Activated CD8-positive, alpha-beta memory T cell treated with anti-CD3 and anti-CD28 coated beads for 1 hour (primary cell): ENCODE data around the gene ITGAL.
"Not testable (repeated sequence)": the region's sequence is repeated elsewhere in the genome, so short reads cannot be mapped to it uniquely, and the experiment has no call there.

Source experiments
- DNase-seq, 2 donors: peaks; one replicate each; pipeline ENCODE4 v3.0.0-alpha.2; 2020; ENCODE audit warnings: low read depth in 1 of 2; ENCODE audit errors: extremely low read depth in 1 of 2

Gene ITGAL

DNA sequence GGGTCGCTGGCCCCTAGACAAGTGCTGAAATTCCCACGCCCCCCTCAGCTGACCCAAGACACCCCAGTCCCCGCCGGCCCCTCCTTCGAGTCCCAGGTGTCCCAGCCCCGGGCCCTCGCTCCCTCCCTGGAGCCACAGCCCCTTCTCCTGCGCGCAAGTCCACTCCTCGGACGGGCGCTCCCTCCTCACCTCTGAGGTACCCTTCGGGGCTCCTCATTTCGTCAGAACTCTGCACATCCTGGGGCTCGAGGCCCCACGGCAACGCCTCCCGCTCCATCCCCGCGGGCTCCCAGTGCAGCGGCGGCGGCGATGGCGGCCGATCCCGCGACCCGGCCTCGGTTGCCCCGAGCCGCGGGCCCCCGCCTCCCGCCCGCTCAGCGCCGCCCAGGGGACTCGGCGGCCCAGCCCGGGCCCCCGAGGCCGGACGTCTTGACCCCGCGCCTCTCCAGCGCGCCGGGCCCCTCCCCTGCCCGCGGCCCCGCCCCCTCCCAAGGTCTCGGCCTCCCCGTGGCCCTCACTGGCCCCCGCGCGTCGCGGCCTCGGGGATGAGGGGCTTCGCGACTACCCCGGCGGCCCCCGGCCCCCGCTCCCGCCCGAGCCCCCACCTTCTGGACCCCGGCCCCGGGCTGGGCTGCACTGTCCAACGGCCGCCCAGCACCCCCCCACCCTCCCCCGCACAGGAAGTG is 53.7 kb downstream of the ITGAL start, which contains the start of gene ZNF768:
ZNF768 (minus strand) TSS at position 430 of the 686 bp plus-strand sequence; CDS start at position 277, 153 bp downstream.
- no peak for DNase-seq

GRCh38 chr16:30526823-30527634 is 54.5 kb downstream of the ITGAL start:
- DNase-seq: peak; percentile 62 to 78

DNA sequence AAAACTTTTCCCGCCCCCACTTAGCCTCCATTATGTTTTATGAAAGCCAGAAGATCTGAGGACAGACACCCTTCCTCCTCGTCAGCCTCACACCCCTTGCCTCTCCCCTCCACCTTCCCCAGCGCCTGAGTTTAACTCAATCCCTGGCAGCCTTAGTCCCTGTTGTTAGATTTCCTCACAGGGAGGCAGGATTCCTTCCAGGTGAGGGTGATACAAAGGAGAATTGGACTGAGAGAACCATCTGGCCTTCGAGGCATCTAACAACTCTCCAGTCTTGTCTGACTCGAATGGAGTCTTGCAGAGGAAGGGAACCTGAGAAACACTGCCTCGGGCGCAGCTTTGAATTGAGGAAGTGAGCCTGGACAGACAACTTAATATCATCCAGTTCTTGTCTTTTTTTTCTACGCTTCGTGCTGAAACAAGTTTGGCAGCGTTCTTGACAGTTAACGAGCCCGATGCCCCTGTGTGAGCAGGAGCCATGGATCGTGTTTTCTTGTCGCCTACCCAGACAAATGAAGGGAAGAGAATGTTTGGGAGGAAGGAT is 55.2 kb downstream of the ITGAL start:
- DNase-seq: no peak

- DNase-seq: no peak
Observed at GRCh38 chr16:30528799-30529457, 56.4 kb downstream of the ITGAL start.

- no peak for DNase-seq
Observed at GRCh38 chr16:30530163-30531037, 57.9 kb downstream of the ITGAL start.

DNA sequence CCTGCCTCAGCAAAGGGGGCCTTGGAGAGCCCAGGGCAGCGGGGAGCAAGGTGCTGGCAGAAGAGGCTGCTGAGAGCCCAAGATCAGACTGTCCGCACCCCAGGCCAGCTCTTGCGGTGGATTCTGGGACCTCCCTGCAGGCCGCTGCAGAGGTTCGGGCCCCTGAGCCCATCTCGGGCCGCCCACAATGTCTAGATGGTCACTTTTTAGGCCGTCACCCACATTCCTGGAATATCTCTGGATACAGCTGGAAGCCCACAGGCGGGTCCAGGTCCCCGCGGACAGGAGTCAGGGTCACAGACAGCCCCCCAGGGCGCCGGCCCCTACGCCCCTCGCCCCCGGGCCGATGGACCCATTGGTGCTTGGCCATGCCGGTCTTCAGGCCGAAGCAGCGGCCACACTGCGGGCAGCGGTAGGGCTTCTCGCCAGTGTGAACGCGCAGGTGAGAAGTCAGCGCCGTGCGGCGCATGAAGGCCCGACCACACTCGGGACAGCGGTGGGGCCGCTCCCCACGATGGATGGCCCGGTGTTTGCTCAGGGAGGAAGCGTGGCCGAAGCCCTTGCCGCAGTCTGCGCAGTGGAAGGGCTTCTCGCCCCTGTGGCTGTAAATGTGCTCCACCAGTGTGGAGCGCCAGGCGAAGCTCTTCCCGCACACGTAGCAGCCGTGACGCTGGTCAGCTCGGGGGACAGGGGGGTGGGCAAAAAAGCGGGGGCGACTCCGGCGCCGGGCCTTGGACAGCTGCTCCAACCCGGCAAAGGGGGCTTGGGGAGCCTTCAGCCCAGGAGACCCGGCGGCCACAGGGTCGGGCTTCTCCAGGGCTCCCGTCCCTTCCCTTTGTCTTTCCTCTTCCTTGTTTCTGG is 60.0 kb downstream of the ITGAL start:
- DNase-seq: no peak

GRCh38 chr16:30533146-30533522 is 60.6 kb downstream of the ITGAL start:
- no peak for DNase-seq

GRCh38 chr16:30533748-30534367 is 61.3 kb downstream of the ITGAL start:
- no peak for DNase-seq

- DNase-seq: peak; percentile 74 to 87
Observed at GRCh38 chr16:30534368-30535105, 62.0 kb downstream of the ITGAL start, which contains the start of gene ZNF747. TSS of gene ZNF747 (minus strand) at chr16:30534858. CDS start at chr16:30534679, 179 bp downstream.

DNA sequence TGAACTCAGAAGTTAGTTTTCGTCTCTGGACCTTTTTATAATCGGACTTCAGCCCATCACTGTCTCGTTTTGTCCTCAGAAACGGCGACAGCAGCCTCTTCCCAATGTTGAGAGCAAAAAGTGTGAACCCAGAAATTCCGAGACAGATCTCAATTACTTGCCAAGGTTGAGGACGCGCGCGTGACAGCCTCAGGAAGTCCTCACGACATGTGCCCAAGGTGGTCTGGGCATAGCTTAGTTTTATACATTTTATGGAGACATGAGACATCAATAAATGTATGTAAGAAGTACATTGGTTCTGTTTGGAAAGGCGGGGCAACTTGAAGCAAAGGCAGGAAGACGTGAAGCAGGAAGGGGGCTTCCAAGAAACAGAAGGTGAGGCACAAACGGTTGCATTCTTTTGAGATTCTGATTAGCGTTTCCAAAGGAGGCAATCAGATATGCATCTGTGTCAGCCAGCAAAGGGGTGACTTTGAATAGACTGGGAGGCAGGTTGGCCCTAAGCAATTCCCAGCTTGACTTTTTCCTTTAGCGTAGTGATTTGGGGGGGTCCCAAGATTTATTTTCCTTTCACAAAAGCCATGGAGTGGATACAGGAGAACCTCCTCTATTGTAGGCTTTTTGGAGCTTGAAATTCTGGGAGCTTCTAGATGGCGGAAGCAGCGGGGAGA is 62.7 kb downstream of the ITGAL start:
- no peak for DNase-seq

DNA sequence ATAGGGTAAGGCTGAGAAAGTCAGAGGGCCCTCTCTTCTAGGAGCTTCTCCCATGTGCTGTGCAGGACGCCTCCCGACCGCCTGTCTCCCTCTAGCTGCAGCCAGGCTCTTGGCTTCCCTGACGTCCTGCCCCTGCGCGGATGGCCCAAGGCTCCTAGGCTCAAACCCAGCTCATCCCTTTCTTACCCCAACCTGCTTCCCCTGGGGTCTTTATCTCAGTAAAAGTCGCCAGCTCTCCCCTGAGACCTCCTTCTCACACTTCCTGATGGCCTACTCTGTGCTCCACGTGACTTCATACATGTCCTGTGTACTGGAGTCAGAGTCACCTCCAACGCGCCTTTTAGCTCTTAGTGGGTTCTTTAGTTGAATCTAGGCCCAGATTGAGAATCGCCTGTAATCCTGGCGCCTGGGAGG is 63.2 kb downstream of the ITGAL start:
- peak in 1 of 2 donors; percentile 44 for DNase-seq

DNA sequence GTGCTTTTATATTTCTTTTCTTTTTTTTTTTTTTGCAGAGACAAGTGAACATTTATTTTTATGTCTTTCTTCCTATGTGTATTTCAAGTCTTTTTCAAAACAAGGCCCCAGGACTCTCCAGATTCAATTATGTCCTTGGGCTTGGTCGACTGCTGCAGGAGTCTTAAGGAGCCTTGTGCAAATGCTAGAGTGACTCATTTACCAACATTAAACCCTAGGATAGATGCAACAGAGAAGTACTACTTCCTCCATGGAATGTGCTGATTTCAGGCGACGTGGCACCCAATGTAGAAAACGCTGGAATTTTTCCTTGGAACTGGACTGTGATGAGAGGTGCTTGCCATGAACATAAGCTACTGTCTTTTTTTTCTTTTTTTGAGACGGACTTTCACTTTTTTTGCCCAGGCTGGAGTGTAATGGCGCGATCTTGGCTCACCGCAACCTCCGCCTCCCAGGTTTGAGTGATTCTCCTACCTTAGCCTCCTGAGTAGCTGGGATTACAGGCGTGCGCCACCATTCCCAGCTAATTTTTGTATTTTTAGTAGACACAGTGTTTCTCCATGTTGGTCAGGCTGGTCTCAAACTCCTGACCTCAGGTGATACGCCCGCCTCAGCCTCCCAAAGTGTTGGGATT is 64.0 kb downstream of the ITGAL start:
- DNase-seq: not testable (repeated sequence)

DNA sequence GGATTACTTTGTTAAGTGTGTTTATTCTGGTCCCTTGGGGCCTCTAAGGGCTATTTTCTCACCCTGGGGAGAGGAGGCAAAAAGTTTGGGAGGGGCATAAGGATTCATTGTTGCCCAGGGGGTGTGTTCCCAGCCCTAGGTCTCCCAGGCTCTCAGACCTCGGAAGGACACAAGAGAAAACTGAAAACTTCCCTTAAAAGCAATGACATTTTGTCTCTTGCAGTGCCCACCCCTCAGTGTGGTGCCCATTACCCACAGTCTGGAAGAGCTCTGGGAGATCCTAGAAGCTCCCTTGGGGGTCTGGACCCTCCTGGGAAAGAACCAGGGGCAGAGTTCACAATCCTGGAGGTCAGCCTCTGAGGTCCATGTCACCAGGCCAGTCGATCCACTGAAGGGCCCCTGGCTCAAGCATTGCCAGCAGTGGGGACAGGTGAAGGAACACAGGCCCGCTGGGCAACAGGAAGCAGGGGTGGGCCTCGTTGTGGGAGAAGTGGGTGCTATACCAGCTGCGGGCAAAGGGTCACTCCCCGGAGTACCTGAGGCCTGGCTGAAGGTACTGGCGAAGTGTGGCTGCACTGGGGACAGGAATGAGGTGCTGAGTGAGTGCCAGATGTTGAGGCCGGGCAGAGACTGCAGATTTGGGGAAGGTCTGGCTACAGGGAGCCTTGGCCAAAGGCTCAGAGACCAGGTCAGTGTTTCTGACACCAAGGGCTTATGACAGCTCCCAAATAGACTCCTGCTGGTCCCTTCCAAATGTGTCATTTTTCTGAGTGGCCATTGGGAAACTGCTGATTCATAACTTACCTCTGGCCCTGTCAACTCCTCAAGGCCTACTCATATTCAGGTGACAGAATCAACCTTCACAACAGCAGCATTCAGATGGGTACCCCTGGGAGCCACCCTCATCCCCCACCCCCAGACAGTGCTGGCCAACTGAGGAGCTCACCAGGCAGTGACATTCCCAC is 66.7 kb downstream of the ITGAL start:
- DNase-seq: no peak

- not testable (repeated sequence) for DNase-seq
Observed at GRCh38 chr16:30539986-30540526, 67.5 kb downstream of the ITGAL start.

DNA sequence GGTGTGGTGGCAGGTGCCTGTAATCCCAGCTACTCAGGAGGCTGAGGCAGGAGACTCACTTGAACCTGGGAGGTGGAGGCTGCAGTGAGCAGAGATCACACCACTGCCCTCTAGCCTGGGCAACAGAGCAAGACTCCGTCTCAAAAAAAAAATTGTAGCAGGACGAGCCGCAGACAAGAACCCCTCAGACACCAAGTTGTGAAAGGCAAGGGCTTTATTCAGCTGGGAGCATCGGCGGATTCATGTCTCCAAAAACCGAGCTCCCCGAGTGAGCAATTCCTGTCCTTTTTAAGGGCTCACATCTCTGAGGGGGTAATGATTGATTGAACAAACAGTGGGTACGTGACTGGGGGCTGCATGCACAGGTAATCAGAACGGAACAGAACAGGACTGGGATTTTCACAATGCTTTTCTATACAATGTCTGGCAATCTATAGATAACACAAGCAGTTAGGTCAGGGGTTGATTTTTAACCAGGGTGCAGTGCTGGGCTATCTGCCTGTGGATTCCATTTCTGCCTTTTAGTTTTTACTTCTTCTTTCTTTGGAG is 68.4 kb downstream of the ITGAL start:
- not testable (repeated sequence) for DNase-seq
